Lung microvascular endothelial cell (primary cell): ENCODE measurements around the gene FFAR2. TPM values are rescaled to one million over a fixed set of nuclear protein-coding genes. Genes with fewer than 3 reads are reported as not detected.

Experiments
- DNase-seq, 2 donors: peaks; one replicate each; pipeline versions ENCODE4 v3.0.0 to v3.0.0-alpha.2; 2010; ENCODE audit warnings: low read depth in 2 of 2
- total RNA-seq: library from RNA; depleted of rRNA; stranded (reverse); fragments of >200 nt; gene quantifications from 2 replicates; pipeline ENCODE4 v1.2.1, GENCODE V29; 2014

Gene FFAR2
- total RNA-seq, 1 donor from 2014 or later: not detected

DNA sequence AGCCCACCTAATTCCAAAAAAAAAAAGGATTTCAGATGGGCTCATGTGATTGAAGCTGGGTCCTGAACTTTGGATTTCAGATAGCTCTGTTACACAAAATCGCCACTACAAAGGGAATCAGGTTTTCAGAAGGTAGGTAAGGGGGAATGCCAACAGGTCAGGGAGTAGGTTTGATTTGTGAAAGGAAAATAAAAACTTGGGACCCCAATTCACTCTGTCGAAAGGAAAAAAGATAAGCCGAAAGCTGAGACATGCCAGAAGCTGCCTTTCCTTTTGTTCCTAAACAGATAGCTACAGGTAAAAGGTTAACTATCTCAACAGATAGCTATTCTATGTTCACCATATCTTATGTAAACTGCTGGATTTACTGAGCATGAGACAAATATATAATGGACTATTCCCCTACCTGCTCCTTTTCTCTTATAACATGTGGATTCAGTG is 38.2 kb downstream of the FFAR2 start:
- DNase-seq: no peak

DNA sequence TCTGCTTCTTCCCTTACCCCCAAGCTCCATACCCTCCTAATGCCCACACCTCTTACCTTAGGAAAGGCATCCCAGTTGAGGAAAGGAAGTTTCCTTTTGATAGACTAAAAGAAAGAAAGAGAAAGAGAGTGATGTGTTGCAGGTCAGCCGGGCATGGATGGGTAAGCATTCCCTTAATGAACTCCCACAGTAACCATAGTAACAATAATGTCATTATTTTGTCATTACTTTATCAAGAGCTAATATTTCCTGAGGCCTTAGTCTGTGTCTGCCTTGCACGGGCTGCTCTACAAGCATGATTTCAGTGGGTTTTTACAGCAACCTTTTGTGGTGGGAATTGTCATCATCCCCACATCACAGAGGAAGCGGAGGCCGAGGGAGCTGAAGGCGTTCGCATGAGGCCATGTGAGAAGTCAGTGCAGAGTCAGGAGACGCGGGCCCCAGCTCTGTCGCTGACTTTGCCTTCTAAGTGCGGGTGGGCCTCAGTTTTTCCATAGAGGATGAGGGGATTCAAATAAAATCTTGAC is 39.7 kb downstream of the FFAR2 start:
- DNase-seq: no peak

DNA sequence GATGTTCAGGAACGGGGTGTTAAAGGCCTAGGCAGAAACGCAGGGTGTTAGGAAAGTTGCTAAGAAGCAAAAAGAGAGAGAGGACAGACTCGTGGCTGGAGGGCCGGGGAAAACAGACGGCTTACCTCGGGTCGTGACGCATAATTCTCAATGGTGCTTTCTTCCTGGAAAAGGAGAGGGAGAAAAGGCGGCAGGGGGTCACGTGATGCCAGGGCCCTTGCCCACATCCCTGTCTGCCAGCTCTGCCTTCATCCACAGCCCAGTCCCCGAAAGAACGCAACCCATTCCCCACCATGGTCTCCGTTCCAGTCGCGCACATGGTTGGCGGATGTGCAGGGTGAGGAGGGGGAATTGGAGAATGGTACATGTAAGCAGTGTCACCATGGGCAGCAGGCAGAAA is 40.6 kb downstream of the FFAR2 start:
- DNase-seq: no peak

DNA sequence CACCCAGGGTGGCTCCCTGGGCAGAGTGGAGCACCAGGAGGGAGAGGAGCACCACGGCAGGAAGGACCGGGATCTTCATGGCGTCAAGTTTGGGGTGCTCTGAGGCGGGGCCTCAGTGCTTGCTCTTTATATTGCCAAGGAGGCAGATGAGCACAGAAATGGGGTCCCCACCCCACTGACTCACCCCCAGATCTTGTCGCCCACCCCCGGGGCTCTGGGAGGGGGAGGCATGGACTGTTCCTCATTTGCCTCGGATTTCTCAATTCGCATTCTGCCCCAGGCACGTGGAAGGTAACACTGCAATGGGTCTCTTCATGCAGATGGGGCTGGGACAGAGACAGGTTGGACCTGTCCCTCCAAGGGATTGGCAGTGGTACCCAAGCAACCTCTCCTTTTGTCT is 42.3 kb downstream of the FFAR2 start, which contains the start of gene KRTDAP:
Gene KRTDAP, minus strand, starts transcription at position 101 of the 400 bp plus-strand sequence. Its CDS starts 22 bp downstream, at position 79.
- no peak for DNase-seq

DNA sequence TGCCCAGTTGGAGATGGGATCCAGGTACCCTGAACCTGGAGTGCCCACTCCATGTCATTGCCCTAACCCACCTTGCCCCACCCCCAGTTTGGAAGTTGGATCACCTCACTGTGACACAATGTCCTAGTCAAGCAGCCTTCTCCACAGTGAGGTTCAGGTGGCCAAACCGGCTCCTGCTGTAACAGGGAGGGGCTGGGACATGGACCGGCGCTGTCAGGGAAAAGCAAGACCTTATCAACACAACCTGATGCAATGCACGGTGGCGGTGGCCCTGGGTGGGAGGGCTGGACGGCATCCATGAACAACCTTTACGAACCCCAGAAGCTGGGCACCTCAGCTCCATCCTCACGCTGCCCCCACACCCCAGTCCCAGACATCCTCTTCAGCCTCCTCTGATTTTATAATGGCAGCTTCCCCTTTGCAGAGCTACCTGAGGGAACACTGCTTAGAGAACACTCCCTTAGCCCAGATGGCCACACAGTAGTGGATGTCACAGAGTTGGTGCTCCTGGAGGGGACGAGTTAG is 43.8 kb downstream of the FFAR2 start:
- DNase-seq: no peak

DNA sequence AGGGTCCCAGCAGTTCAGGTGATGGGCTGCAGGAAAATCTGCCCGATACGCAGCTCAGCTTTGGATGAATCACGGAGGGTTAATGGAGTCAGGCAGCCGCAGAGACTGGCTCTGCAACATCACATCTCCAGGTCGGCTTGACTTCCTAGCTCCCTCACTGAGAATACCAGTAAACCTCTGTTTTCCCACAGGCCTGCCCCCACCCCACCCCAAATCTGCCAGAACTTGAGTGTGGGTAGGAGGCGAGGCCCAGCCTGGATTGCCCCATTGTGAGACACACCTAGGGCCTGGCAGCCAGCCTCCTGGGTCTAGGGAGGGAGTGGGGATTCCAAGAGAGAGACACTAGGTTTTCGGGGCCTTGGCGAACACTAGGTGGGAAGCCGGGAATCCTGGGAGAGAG is 45.9 kb downstream of the FFAR2 start:
- DNase-seq: no peak

DNA sequence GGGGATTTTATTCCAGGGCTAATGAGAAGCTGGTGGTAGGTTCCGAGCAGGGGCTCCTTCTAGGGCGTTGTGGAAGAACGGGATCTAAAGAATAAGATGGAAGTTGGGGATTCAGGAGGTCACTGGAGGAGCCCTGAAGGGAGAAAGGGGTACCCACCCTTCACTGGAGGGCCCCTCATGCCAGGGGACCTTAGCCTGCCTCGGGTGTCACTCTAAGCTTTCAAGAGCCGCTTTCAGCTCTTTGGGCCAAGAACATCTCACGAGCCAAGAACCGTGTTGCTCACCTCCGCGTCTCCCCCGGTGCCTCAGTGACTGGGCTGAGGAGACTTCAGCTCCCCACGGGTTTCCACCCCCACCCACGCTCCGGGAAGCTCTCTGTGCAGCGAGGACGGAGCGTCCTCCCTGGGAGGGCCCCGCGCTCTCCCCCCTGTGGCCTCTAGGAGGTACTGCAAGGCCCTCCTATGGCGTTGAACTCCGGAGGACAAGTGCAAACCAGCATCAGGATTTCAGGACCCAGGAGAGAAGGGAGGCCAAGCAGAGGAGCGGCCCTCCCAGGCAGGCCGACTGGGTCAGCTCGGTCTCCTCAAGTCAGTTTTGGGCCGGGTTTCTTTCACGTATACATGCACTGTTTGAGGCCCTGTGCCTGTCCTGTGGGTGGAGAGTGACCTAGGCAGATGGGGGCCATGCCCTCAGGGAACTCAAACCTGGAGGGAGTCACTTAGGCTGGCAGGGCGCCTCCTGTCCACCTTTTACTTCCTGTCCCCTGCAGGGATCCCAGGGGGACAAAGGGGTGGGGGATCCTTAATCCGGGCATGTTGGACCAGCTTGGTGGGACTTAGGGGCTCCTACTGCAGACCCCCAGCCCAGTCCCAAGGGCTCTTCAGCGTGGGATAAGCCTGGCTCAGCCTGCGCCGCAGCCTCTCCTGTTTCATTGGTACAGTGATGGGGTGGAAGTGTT is 47.3 kb downstream of the FFAR2 start:
- DNase-seq: peak; percentile 63 to 75

DNA sequence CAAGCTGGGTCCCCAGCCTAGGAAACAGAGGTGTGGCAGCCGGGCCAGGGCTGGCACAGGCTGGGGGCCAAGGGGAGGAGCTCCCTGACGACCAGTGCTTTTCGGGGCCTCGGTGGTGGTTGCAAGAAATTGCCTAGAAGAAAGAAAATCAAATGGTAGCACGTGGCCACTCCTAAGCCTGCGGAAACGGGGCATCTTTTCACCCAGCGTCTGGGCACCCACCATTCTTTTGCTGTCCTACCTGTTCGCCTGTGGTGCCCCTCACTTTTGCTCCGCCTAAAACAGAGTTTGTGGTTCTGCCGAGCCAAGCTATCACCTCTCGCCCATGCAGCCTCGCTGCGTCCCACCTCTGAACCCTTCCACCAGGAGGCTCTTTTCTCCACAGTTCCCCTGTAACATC is 49.3 kb downstream of the FFAR2 start:
- DNase-seq: no peak

DNA sequence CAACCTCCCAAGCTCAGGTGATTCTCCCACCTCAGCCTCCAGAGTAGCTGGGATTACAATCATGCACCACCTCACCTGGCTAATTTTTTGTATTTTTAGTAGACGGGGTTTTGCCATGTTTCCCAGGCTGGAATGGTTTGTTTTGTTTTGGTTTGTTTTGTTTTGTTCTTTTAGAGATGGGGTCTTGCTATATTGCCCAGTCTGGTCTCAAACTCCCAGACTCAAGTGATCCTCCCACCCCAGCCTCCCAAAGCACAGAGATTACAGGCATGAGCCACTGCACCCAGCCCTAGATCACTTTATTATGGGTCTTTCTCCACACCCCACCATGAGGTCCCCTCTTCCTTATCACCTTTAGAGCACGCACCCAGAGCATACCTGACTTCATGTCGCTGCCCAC is 50.2 kb downstream of the FFAR2 start:
- DNase-seq: no peak

DNA sequence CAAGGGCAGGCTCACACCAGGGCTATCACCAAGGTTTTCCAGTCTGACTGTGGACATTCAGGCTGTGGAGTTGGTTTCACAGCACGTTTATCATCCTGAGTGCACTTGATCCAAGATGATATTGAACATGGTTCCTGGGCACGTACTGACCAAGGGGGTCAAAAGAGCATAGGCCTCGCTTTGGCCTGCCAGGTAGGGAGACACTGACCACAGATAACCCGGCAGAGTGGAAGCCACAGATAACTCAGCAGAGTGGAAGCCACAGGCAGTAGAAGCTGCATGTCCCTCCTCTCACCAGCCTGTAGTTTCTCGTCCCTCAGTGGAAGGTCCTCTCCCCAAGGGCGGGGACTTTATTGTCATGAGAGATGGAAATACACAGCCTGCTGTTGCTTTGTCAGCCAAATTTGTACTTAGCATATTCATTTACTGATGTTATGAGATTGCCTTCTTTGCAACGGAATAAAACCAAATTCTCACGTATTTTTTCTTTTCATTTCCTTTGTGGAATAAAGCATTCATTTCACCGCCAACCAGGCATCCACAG is 51.0 kb downstream of the FFAR2 start:
- DNase-seq: no peak

DNA sequence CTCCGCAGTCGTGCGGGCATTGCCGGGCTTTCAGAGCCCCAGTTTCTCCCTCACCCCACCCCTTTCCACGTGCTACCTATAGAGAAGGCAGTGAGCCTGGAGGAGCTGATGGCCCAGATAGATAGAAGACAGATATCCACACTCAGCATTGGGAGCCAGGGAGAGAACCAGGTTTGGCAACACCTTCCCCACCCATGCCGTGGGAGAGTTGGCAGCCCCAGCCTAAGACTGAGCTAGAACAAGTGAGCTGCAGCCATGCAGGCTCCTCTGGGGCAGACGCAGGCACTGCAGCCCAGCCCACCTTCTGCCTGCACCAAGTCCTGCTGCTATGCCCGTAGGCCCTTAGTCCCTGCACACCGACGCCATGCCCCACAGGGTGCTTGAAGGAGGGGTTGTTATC is 52.6 kb downstream of the FFAR2 start:
- DNase-seq: no peak

Other genes starting within 250 kb of the FFAR2 start
- not detected in 2 replicates for gene FAM187B, start 219.5 kb upstream of the FFAR2 start, total RNA-seq
- gene LSR, start 199.3 kb upstream of the FFAR2 start, total RNA-seq: 0.20 and 0.44 TPM in 2 replicates
- 25.5 and 52.2 TPM in 2 replicates for gene USF2, start 179.3 kb upstream of the FFAR2 start, total RNA-seq
- gene HAMP, start 165.7 kb upstream of the FFAR2 start, total RNA-seq: under 0.01 TPM in 2 replicates
- gene MAG, start 156.1 kb upstream of the FFAR2 start, total RNA-seq: not detected in 2 replicates
- gene CD22, start 119.1 kb upstream of the FFAR2 start, total RNA-seq: 0.22 TPM in 1 of 2 replicates, not detected in the other
- gene FFAR1, start 100.4 kb upstream of the FFAR2 start, total RNA-seq: not detected in 2 replicates
- gene FFAR3, start 89.8 kb upstream of the FFAR2 start, total RNA-seq: under 0.01 TPM in 1 of 2 replicates, not detected in the other
- gene GPR42, start 77.2 kb upstream of the FFAR2 start, total RNA-seq: not detected in 2 replicates
- not detected in 2 replicates for gene KRTDAP, start 42.2 kb downstream of the FFAR2 start, total RNA-seq
- gene DMKN, start 65.4 kb downstream of the FFAR2 start, total RNA-seq: not detected in 2 replicates
- gene SBSN, start 80.1 kb downstream of the FFAR2 start, total RNA-seq: not detected in 2 replicates
- gene GAPDHS, start 85.2 kb downstream of the FFAR2 start, total RNA-seq: not detected in 2 replicates
- gene TMEM147, start 97.4 kb downstream of the FFAR2 start, total RNA-seq: 51.4 and 75.2 TPM in 2 replicates
- not detected in 2 replicates for gene ATP4A, start 115.4 kb downstream of the FFAR2 start, total RNA-seq
- not detected in 2 replicates for gene PMIS2, start 137.9 kb downstream of the FFAR2 start, total RNA-seq
- 3.4 and 3.9 TPM in 2 replicates for gene HAUS5, start 164.5 kb downstream of the FFAR2 start, total RNA-seq
- gene RBM42, start 180.8 kb downstream of the FFAR2 start, total RNA-seq: 22.2 and 25.6 TPM in 2 replicates
- 0.20 and 0.44 TPM in 2 replicates for gene ETV2, start 193.5 kb downstream of the FFAR2 start, total RNA-seq
- gene COX6B1, start 200.1 kb downstream of the FFAR2 start, total RNA-seq: 287 and 398 TPM in 2 replicates
- gene UPK1A, start 218.3 kb downstream of the FFAR2 start, total RNA-seq: not detected in 2 replicates